Left ventricle myocardium superior (tissue), 1 donor: ENCODE data around the gene ACOXL. TPM values are rescaled to one million over a fixed set of nuclear protein-coding genes. Genes with fewer than 3 reads are reported as not detected.

ENCODE experiments used
- ATAC-seq: fragments of 200-7000 bp; cut with Tn5 transposase; one replicate; pipeline ENCODE4 v1.9.1; 2020; ENCODE audit warnings: mild to moderate bottlenecking, moderate library complexity
- DNase-seq: peaks from one replicate; pipeline ENCODE4 v3.0.0-alpha.2; 2020
- intact Hi-C: fragments of 100-400 bp; cut with micrococcal nuclease; formaldehyde crosslinking; loops from one replicate; pipeline ENCODE4 v1.11.0; 2022
- total RNA-seq: library from RNA; stranded (reverse); fragmentation: NEBNext Ultra II Directional; extraction: Animal tissue kit (Norgen Biotek cat#: 25700); gene quantifications from one replicate; pipeline ENCODE4 v1.2.1, GENCODE V29; 2021
- donor health status: DM: no; HTN: yes; CAD: no; lungs with severe emphysema.

The ACOXL gene
- total RNA-seq, 1 donor from 2014 or later = 0.10 TPM

DNA sequence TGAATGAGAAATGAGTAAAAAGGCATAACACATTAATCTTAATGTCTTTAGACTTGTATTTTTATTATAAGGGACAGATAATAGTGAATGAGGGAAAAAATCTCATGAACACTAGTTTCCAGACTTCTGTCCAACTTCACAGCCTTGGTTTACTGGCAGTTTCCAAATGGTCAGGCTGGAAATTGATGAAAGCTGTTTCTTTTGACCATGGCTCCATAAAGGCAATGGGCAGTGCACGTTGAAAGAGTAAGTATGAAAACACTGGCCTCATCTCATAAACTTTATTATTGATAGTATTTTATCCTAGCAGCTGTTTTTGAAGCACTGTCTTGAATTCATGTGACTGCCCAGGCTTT is 411.4 kb downstream of the ACOXL start:
- ATAC-seq (no peak), DNase-seq (no peak)
- intact Hi-C loops = no loop called here

DNA sequence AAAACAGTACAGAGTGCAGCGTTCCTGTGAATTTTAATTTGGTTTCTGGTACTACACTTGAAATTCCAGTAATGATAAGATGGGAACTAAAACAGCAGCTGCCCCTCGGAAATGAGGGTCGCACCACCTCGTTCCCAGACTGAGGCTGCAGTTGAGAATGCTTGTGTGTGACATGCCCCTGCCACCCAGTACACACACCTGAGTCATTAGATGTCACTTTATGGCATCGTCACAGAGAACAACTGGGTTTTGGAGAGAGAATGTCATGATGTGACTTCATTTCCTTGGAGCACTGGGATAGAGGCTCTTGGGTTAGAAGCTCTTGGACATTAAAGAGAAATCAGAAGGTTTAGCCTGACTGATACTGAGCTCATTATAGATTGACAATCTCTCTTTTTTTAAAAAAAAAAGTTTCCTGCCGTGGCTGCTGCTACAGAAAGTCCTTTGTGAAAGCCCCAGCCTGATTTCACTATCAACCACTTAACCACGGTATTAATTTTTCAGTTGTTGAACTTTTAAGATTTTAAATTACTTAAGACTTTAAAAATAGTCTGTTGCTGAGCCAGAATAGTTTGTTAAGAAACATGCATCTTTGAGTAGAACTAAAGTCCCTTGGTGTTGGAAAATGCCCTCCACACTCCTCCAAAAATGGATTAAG is 412.9 kb downstream of the ACOXL start:
- DNase-seq (no peak), ATAC-seq (no peak)
- intact Hi-C loops = no loop called here

DNA sequence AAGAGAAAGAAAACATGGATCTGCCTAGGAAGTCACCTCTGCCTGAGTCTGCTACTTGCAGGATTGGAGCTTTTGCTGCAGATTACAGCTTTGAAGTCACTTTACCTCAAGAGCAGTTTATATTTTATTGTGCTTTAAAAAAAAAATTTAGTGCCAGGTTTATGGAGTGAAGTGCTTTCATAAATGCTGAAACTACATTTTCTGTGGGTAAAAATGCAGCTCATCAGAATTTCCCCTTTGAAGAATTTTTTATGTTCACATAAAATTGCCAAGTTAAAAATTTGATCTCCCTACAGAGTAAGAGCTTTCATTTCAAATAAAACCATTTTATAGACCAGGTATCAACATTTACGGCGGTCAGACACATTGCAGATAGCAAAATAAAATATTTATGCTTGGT is 413.6 kb downstream of the ACOXL start:
- no peak for DNase-seq
- intact Hi-C loops = no loop called here
- ATAC-seq = no peak

DNA sequence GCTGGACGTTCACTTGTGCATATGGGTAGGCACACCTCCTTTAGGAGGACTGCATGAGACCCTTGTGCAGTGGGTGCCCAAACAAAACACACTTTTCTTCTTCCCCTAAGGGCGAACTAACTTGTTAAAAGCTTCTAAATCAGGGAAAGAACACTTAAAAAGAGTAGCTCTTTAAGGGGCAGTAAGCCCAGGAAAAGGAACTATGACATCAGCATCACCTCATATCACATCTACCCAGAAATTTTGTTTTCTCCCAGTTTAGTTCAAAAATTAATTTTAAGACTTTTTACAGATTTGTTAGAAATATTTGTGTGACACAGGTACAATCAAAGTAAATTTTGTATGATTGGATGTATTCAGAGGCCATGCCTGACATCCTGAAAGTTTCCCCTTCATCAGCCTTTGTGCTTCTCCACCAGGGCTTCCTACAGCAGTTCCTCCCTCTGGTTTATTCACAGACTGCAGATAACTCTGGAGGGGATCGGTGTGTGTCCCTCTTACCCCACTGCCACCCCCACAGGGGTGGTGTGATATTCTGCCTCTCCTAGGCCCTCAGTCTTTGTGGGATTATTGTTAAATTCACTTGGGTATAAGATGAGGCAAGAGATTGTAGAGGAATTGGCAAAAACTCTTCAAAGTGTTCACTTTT is 416.0 kb downstream of the ACOXL start:
- ATAC-seq = no peak
- no peak for DNase-seq
- intact Hi-C loops = no loop called here

DNA sequence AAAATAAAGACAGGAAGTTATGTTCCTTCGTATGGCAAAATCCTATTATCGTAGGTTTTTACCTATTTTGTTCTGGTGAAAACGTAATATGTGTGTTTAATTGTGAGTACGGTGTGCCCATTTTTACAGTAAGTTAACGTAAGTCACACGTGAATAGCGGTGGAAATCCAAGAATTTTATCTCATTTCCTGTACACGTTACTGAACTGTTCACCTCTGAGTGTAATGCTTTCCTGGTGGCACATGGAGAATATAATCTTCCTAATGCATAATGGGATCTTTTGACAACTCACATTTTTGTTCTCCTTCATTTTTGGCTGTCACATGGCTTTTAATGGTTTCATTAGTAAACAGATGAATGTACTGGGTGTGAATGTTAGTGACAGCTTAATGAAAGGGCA is 416.6 kb downstream of the ACOXL start:
- DNase-seq = no peak
- intact Hi-C loops = no loop called here
- no peak for ATAC-seq

DNA sequence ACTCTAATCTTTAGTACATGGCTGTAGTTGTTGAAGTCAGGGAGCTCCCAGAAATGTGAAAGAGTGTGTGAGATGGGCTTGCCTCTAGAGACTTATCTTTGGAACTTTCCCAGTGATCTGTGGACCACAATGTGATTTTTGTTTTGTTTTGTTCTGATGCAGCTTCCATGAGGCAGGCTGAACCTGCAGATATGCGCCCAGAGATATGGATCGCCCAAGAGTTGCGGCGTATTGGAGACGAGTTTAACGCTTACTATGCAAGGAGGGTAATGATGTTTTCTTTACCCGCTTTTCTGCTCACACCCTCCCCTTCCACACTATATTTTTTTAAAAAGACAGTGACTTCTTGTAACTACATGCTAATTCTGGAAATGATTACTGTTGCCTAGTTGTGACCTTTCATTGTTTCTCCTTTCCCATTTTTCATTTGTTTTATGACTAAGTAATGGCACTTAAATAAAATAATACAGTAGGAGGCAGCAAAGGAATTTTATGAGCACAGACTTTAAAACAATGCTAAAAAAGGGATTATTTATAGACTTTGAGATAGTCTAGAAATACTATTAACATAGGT is 417.6 kb downstream of the ACOXL start:
- intact Hi-C loops = no loop called here
- ATAC-seq (no peak), DNase-seq (no peak)

DNA sequence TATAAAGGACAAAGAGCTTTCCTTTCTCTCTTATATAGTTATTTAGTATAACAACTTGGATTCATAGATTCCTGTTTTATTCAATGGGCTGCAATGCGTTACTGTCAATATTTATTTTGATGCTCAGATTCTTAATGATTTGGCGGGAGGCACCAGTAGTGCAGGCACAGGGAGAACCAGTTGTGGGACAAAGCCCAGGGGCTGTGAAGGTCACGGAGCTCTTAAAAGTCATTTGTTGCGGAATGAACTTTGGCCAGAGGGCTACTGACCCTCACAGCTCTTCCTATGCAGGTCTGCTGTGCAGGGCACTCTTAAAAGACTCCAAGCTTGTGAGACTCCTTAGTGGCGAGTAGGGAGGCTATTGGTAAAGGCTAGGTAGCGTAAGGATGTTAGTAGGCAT is 422.4 kb downstream of the ACOXL start:
- ATAC-seq = no peak
- no peak for DNase-seq
- intact Hi-C loops = no loop called here

DNA sequence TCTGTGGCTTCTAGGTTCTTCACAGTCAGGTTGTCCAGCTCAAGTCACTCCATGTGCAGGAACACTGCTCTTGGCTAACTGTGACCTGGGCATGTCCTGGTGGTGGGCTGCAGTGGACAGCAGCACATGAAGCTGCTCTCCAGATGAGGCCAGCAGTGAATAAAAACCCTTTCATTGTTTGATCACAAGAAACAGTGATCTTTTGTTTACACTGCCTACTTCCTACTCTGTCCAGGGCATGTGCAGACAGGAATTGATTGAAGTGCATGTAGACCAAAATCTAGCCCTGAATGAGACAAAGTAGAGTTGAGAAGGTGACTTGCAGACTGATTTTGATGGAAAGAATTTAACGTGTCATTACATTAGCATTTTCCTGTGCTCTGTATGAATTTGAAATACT is 423.2 kb downstream of the ACOXL start:
- intact Hi-C loops = no loop called here
- no peak for DNase-seq
- no peak for ATAC-seq

DNA sequence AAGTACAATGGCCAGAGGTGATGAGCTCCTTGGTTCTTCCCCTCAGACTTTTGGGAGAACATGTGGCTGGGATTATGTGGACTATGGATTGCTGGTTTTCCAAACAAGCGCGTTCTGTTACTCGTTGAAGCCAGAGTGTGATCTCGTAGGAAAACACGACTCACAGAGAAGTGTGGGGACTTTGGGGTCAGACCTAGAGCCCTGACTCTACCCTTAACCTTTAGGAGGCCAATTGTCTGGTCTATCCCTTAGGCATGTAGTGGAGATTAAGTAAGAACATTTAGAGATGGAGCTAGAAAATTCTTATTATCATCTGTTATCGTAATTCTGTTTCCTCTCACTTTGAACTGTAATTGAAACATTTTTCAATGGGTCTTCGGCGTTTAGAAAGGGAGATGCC is 424.2 kb downstream of the ACOXL start:
- no peak for DNase-seq
- no peak for ATAC-seq
- intact Hi-C loops = no loop called here

DNA sequence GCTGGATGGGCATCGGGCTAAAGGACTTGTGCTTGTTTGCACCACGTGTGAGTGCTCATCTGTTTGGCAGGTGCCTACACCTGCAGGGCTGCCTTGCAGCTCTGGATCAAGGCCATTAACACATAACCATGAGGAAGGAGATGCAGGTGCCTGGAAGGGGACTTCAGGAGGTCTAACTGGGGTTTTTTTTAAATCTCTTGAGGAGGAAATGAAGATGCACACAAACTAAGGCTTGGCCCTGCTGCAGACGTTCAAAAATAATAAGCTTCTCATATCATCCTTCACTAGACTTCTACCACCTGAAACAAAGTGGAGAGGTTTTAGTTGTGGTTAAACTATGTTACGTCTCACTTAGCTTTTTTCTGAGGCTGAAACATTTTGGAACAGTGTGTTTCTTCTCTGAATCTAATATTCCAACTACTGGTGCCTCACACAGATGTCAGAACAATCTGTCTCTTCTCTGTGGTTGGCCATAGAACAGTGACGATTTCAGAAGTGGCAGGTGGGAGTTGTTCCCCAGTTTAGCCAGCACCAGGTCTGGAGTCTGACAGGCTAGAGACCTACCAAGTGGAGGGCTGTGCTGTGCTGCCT is 424.8 kb downstream of the ACOXL start:
- intact Hi-C loops = no loop called here
- DNase-seq (no peak), ATAC-seq (no peak)

DNA sequence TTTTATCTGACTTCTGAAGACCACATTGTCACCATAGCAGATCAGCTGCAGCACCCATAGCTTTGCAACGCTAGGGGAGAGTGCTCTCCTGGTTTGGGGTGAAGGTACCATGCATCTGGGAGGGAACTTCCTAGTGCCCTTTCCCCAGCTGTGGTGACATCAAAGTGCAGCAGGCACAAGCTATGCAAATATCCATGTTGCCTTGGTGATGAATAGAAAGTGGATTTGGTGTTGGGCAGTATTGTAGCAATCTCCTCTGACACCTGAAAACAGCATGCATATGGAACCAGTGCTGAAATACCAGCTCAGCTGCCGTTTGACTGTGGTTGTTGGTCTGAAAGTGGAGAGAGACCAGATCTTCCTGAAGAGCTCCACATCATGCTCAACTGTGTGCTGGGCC is 425.4 kb downstream of the ACOXL start:
- intact Hi-C loops = no loop called here
- ATAC-seq (no peak), DNase-seq (no peak)

DNA sequence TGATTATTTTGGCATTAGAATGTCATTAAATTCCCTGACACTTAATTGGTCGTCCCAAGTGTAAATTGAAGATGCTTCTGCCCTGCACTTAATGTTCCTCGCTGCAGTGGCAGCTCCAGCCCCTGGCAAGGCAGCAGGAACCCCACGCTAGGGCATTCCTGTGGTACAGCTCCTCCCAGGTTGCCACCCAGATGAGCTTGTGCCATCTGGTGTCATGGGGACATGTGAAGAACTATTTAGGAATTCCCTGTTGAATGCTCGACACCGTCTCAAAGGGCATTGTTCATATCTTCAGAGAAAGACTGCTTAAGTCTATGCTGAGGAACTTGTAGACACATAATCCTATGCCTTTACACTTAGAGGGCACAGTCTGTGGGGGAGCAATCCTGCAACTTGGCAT is 427.3 kb downstream of the ACOXL start:
- intact Hi-C loops = no loop called here
- no peak for ATAC-seq

DNA sequence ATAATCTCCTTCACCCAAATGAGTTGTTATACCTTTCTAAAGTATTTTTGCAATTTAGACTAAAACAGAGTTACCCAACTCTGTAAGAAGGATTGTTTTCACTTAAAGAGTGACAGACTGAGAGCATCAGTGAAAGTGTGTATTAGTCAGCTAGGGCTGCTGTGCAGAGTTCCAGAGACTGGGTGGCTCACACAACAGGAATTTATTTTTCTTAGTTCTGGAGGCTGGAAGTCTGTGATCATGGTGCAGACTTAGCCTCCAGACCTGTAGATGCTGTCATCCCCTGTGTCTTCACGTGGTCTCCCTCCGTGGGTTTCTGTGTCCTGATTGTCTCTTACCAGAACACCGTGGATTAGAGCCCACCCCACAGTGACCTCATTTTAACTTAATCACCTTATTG is 428.4 kb downstream of the ACOXL start:
- intact Hi-C loops = no loop called here
- ATAC-seq (no peak), DNase-seq (no peak)

More for the DNA sequence above, 427.3 kb downstream of the ACOXL start:
- DNase-seq = no peak

DNA sequence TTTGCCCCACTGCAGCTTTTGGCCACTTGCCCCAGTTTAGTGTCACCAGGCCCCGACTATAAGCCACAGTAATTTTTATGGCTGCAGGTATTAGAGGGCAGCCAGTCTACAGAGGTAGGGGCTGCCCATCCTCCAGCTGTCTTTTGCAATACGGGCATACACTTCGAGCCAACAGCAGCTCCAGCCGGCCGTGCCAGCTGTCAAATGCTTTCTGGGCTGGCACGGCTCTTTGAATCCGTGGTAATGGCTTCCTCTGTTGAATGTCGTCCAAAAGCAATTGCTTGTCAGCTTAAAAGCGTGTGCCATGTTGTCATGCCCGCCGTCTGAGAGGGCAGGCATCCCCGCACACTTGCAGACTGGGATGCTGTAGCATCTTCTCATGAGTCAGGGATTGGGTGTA is 429.6 kb downstream of the ACOXL start:
- intact Hi-C loops = no loop called here
- DNase-seq (peak; percentile 80), ATAC-seq (peak; percentile 96)

DNA sequence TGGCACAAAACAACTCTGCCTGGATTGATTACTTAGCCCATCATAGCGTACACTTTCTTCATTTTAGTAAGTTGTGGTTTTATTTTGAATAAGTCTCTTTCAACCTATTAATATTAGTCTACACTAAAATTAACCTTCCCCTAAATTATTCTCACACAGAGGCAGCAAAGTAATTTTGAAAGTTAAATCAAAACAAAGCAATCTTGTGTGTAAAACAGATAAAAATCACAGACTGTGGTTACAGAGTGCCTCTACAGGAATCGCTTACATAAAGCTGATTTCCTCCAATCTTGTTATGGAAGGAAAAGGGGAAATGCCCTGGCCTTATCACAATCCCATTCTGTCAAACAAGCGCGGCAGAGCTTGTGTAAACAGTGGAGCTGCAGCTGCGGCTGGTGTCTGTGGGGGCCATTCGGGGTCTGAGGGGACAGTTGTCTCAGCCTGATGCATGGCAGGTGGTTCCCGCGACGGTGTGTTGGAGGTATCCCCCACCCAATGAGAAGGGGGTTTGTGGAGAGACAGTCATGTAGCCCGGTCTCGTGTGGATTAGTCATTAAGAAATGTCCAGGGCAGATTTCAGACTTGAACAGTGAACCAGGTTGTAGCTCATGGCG is 430.5 kb downstream of the ACOXL start:
- intact Hi-C loops = no loop called here
- no peak for DNase-seq
- ATAC-seq = no peak

DNA sequence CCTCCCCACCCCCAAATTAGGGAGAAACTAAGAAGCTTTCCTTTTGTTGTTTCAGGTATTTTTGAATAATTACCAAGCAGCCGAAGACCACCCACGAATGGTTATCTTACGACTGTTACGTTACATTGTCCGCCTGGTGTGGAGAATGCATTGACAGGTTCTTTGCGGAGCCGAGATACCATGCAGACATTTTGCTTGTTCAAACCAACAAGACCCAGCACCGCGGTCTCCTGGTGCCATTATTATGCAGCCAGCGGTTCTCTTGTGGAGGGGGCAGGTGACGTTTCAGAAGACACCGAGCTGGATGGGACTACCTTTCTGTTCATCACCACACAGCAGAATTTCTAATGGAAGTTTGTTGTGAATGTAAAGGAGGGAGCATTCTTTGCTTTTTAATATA is 431.7 kb downstream of the ACOXL start:
- ATAC-seq (no peak), DNase-seq (no peak)
- intact Hi-C loops = no loop called here

DNA sequence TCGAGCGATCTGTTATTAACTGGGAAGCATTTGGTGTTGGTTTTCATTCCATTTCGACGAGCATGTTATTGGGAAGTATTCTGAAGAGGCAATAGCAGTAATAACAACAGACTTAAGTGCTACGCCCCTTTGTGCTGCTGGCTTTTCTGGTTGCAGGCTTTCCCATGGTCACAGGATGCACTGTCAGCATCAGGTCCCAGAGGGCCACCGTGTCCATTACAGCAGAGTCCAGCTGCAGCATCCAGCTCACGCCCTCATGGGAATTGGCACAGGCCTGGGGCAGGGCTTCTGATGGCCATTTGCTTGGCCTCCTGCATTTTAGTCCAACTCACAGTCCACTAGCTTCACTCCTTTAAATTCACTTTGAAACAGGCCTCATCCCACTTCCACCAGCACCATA is 432.7 kb downstream of the ACOXL start:
- peak; percentile 42 for ATAC-seq
- peak; percentile 65 for DNase-seq
- intact Hi-C loops = no loop called here

DNA sequence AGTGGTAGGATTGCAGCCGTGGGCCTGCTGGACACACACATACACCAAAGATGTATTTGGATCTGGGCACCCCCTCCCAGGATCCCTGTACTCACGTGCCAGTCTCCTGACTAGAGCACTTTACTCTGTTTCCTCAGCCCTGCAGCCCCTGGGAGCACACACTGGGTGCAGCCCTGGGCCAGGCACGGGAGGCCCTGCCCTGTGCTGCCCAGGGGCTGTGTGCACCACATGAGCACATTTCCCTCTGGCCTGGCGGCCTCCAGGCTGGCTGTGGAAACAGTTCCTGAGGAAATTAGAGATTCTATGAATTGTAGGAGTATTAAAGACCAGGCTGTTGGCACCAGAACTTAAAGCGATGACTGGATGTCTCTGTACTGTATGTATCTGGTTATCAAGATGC is 433.7 kb downstream of the ACOXL start:
- no peak for DNase-seq
- intact Hi-C loops = no loop called here
- ATAC-seq = no peak

DNA sequence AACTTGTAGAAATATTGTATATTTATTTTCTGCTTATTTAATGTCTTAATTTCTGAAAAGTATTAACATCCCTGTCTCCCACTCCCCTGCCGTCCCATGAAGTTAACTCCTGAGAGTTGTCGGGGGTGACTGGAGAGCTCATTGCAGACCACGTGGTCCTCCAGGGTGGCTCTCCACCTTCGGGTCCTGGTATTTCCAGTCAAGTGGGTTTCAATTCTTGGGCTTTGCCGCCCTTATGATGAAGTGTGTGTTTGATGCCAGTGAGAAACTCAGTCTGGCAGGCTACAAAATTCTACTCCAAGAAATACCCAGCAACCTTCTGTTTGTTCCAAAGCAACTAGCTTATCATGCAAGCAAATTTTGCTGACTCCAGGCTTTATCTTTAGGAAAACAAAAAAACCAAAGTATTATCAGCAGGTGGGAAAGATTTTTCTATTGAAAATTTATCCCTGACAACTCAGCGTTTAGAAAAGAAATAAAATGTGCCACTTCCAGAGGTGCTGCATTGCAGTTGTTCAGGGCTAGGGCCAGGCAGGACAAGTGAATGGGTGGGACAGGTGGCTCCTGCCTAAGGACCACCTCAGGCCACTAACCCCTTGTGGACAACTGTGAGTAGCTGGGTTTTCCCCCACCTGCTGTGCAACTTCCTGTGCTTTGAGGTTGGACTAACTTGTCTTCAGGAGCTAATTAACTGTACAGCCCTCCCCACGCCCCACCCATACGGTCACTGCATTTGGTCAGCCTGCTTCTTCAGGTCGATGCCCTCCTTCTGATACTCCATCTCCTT is 434.9 kb downstream of the ACOXL start:
- intact Hi-C loops = no loop called here
- DNase-seq = no peak
- ATAC-seq = no peak

DNA sequence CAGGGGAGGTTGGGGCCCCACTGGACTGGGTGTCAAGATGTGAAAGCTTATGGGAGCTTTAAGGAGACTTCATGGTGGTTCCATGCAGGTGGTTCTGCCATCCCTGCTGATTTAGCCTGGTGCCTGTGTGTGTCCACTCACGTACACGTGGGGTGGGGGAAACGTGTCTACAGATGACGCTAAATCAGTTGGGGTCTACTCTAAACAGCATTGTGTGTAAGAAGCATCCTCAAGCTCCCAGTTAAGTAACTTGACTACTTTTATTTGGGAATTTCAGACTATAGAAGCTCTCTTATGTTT is 435.4 kb downstream of the ACOXL start:
- no peak for DNase-seq
- intact Hi-C loops = no loop called here
- ATAC-seq = no peak
